ENCODE results near the gene SLC9A2.

DNA sequence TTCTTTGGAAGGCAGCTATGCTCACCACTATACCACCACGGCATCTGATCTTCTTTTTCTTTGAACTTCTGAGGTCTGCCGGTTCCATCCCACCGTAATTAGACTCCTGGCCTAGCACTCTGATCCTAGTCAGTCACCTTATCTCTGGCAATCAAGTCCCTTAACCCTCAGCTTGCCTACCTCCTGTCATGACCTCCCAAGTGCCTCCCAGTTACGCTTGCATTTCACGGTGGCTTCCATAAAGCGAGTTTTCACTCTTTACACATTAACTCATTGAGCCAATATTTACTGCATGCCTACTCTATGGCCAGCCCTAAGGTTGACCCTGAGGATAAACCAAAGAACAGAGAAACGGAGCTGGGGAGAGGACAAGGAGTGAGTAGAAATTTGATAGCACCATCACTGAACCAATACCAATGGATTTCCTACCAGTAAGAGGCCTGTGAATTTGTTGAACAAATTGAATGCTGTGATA, 104.7 kb downstream of the SLC9A2 start:
- no peak for TF ChIP-seq CTCF (IDR thresholded peaks at IDR 0.05)
- TF ChIP-seq EZH2 (IDR thresholded peaks at IDR 0.05): no peak

Data from neural progenitor cell (in vitro differentiated cells).